Activated T-cell treated with anti-CD3 and anti-CD28 coated beads for 4 hours (primary cell): ENCODE data around the gene FAM240B.

ENCODE experiments used
- DNase-seq: peaks from one replicate; pipeline ENCODE4 v3.0.0-alpha.2; 2020

FAM240B gene

DNA sequence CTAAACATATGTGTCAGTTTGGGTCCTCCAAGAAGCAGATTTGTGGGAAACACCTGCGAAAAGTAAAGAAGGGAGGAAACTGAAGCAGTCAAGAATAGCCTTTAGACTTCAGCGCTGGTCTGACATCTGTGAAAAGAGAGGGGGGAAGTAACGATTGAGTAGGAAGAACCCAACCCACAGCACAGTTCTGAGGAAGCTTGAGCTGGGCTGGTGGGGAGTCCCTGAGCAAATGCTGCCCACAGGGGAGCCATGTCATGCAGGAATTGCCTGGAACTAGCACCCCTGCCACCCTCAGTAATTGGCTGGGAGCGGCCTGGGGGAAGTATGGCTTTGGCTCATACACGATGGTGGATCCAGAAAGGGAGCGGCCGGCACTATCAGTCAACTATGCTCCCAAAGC is 20.6 kb downstream of the FAM240B start:
- DNase-seq: no peak

DNA sequence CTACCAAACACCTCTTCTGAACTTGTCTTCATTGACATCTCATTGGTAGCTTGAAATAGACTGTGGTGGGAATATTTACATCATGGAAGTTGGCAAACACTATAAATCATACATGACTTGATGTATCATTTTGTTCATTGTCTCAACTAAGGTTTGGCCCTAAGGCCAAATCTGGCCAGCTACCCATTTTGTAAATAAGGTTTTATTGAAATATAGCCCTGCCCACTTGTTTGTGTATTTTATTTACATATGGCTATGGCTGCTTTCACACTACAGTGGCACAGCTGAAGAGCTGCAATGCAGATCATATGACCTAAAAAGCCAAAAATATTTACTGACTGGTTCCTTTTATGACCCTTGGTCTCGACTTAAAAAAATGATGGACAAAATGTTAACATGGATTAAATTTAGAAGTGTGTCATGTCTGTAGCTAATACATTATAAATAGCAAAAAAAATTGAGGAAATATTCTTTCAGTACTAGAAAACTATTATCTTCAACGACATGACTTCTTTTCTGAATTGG is 22.1 kb downstream of the FAM240B start:
- DNase-seq: no peak

DNA sequence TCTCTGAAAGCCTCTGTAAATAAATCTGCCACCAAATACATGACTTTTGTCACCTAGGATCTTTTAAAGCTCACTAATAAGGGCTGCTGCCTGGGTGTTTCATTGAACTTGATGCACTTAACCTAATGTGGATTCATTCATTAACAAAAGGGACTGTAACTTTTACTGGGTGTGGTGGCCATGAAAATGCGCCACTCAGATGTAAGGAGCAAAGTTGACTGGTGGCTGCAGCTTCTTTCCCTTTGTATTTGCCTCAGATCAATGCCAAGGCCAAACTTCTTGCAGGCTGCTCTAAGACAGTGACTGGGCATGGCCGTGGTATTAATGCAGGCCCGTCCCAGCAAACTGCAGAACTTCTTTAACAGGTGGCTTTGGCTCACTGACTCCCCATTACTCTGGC is 22.9 kb downstream of the FAM240B start:
- no peak for DNase-seq

DNA sequence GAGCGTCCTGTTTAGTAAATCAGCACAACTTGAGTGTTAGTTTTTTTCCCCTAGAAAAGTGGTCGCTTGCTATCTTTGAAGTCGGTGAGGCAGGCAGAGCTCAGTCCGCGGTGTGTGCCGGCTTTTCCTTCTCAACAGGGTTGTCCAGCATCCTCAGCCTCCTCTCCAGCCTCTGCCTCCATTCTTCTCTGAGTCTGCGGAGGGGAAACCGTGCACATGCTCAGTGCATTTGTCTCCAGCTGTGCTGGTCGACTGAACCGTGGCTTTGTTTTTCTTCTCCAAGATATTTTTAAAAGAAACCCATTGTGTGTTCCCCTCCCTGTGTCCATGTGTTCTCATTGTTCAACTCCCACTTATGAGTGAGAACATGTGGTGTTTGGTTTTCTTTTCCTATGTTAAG is 25.3 kb downstream of the FAM240B start:
- no peak for DNase-seq

DNA sequence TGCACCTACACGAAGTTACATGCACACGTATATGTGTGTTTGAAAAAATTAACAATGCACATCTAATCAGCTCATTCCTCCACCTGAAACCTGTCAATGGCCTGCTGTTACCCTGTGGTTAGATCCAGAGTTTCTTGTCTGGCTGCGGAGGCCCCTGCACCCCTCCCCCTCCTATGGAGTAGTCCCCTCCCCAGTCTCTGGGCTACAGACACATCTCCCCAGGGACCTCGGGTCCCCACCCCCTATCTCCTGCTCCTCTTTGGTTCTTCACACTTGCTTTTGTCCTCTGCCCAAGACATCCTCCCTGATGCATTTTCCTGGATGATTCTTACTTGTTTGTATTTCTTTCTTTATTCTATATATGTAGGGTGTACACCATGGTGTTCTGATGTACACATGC is 27.2 kb downstream of the FAM240B start:
- no peak for DNase-seq

DNA sequence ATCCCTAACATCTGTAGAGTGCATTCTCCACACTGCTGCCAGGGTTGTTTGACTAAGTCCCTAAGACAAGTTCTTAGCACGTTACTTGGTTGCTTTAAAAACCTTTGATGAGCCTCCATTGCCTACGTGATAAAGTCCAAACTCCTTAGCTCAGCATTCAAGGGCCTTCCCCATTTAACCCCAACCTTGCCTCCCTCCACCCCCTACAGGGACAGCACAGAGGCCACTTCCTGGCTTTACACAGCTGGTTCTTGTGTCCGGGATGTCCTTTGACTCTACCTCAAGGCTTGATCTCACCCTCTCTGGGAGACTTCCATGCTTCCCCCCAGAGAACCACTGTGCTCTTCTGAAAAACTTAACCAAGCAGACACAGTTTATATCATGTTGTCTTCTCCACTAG is 29.4 kb downstream of the FAM240B start:
- no peak for DNase-seq

DNA sequence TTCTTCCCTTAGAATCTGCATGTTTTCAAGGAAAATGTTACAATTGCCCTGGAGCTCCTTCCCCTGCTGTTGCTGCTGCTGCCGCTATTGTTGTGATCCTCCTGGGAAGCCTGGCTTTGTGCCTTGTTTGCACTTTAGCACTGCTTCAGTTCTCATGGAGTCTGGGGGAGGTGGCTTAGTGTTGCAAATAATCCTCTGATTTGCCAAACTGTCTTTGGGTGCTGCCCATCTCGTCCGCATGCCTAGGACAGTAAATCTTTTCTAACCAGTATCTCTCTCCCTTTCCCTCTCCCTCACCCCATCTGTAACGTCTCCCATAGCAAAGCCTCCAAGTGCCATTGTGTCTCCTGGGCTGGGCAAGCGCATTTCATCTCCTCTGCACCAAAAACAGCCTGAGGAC is 30.3 kb downstream of the FAM240B start:
- no peak for DNase-seq

DNA sequence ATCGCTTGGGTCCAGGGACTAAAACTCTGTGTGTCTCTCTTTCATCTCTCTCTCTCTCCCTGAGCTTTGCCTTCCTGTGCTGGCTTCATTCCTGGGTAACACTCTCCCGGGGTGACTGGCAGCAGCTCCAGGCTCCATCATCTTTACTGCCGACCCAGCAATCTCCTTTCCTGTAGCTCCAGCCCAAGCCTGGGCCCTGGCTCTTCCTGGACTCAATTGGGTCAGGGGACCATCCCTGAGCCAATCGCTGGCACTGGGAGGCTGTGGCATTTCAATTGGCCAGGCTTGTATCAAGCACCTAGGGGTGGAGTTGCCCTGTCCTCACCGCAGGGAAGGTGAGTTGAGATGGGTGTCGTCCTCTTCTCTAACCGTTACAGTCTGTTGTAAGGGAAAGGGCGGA is 31.9 kb downstream of the FAM240B start:
- DNase-seq: no peak

DNA sequence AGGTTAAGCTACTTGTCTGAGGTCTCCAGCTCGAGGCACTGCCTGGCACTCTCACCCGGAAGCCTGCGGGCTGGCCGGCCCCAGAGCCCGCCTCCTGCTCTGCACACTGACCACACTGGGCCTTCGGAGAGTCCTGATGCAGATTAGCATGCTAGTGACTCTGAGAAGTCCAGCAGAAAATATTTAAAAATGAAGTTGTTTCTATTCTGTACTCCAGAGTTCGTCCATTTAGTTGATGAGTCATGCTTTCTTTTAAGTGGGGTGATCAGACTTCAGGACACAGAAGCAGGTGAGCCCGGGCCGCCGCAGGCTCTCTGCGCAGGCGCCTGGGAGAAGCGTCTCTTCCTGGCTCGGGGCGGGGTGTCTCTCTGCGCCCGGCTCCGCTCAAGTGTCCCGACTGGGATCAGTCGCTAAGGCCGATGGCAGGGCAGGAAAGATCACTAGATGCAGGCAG is 32.5 kb downstream of the FAM240B start:
- DNase-seq: no peak

DNA sequence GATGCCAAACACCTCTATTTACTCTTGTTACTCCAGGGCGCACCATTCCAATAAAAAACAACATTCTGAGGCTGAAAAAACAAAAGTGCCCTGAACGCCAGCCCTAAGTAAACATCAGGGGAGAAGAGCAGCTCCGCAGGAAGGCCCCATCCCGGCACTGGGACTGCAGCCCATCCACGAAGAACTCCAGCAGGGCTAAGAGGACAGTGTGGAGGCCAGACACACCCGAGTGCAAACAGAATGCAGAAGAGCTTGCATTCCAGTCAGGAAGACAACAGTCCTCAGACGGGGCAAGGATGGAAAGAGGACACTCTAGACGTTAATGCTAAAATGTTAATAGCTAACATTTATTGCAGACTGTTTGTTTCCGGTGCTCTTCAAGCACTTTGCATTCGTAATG is 33.0 kb downstream of the FAM240B start:
- DNase-seq: no peak

DNA sequence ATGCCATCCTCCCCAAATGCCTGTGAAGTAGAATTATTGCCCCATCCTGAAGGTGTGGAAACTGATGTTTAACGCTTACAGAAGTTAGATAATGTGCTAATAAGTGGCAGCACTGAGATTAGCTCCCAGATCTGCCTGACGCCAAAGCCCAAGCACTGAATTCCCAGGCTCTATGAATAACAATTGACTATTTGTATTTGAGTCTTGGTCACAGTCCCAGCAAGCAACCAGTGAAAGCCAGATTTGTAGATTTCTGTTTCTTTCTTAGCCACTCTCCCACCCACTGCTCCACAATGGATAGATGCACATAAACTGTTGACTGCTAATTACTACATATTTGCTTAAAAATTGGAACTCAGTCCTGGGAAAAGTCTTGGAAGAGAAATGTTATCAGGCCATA is 34.4 kb downstream of the FAM240B start:
- no peak for DNase-seq

DNA sequence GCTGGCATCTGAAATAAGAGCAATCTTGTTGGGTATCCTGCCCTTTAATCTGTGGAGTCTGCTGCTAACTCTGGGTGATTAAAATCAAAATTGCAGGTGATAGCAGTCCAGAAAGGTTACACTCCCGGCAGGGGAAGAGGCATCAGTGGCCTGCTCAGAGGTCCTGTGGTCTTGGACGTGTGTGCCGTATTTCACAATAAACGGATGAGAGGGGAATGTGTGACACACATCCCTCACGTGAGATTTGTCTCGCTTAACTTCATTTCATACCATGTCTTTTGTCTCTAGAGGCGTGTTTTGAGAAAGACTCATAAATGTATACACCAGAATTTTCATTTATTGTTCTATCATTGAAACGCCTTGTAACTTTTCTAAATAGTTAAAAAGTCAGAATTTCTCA is 36.6 kb downstream of the FAM240B start:
- DNase-seq: no peak

DNA sequence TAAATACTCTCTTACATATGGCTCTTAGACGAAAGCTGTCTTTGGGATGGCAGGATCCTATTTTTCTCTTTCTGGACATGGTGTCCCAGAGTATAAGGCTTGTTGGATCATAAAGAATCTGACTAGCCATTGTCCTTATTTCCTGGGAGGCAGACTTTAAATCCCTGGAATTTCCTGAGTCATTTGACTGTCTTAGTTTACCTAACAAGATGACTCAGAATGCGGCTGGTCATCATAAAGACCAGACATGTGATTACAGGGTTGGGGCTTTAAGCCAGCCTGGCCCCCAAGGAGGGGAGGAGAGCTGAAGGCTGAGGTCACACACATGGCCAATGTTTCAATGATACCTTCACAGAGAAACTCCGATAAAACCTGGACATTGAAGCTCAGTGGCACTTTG is 37.2 kb downstream of the FAM240B start:
- no peak for DNase-seq

DNA sequence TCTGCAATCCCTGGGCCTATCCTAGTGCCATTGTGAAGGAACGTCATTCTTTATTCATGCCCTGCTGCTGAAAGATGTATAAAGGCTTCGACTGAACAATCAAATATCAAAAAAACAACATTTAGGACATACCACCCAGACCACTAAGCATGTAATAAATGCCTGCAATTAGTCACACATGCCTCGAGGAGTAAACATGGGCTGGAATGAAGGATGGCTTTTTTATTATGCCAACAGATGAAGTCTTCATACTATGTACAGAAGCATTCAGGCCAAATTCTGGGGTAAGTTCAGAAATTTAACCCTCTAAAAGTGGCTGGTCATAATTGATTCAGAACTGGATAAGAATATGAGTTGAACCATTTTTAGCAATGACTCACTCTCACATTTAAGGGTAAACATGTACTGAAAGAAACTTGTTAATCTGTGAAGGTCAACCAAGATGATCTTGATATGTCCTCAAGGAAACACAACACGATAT is 38.1 kb downstream of the FAM240B start:
- DNase-seq: no peak

DNA sequence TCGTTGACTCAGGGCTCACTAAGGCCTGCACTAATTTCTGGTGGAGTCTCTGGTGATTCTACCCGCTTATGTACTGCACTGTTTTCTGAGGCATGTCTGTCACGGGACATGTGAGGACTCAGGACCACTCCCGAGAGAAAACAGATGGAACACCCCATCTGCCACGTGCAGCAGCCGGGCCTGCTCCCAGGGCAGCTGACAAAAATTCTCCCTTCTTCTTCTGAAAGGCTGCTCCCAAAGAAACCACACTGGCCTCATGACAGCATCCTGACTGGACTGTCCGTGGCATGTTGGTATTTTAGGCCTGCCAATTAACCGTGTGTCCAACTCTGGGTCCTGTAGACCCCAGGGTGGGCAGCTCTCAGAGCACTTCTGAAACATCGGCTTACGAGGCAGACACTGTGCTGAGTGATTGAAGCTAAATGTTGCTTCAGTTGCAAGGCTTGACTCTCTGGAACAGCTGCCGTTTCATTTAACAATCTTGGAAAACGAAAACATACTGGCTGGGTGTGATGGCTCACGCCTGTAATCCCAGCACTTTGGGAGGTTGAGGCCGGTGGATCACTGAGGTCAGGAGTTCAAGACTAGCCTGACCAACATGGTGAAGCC is 39.0 kb downstream of the FAM240B start:
- DNase-seq: no peak

DNA sequence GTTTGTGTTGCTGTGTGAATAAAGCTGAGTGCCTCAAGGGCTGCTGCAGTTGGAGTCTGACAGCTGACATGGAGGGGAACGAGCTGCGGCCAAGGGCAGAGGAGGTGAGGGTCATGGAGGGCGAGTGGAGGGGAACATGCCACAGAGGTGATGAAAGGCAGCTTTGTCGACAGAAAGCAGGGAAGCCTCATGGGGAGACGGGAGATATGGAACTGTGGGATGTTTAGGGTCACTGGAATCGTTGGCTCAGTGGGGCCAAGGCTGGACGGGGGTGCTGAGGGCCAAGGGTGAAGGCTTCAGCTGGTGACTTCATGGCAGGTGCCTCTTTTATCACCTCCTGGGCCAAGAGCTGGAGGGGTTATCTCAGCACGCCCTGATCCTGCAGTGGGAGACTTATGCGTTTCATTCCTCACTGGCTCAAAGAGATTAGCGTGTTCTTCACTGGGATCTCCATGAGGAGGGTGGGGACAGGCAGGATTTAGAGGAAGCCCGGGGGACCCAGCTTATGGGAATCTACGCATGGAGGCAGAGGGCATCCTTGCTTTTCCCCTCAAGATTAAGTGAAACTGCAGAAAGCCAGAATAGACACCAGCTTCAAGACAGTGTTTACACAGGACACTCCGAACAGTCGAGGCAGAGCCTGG is 42.2 kb downstream of the FAM240B start:
- DNase-seq: no peak

DNA sequence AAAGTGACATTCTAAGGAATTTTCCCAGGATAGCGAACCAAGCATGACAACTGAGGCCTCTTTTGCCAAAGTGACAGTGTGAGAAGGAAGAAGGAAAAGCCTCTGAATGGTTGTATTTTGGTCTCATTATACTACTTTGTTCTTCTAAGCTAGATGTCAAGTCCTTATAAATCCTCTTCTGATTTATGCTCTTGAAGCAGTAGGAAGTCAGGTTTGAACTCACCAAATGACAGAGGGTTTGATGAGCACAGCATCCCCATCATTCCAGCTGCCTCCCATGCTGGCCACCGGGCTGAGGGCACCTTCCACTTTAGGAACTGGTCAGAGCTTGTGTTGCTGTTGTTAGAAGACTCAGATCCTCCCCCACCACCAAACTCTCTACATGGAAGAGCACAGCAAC is 44.1 kb downstream of the FAM240B start:
- no peak for DNase-seq

DNA sequence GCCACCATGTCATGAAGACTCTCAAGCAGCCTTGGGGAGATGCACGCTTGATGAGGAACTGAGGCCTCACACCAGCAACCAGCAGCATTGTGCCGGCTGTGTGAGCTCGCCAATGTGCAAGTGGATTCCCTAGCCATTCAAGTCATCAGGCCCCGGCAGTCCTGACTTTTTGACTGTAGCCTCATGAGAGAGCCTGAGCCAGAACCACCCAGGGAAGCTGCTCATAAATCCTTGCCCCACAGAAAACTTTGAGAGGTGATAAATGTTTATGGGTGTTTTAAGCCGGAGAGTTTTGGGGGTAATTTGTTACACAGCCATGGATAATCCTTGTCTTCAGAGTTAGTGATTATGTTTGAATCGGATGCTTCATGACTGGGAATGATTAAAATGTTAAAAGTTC is 44.7 kb downstream of the FAM240B start:
- no peak for DNase-seq

DNA sequence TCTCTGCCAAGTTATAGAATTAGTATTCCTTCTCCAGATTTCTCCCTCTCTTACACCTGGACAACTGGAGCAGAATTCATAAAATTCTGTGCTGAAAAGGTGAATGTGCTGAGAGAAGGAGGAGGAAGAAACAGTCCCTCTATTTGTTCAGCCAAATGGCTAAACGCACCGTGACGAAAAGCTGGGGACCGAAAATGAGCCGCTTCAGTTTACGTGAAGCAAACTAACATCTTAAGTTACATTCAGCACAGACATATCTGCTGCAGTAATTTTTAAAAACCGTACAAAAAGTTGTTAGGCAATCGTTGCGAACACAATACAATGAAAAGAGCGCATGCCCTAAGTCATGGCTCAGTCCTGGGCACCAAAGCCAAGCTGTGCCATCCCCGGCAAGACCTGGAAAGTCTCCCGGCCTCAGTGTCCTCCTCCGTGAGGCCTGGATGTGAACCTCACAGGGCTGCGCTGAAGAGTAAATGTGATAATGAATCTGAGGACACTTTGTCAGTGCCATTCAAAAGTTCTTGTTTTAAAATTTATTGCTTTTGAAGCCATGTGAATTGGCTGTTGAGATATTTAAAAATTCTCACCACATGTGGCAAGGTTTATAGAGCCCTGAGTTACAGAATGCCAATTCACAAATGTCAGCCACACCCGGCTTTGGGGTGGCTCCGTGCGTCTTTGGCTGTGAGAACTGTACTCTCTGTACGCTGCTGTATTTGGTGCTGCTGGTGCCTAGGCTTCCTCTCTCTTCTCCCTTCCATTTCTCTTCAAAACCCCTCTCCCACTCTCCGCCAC is 46.3 kb downstream of the FAM240B start:
- DNase-seq: no peak

DNA sequence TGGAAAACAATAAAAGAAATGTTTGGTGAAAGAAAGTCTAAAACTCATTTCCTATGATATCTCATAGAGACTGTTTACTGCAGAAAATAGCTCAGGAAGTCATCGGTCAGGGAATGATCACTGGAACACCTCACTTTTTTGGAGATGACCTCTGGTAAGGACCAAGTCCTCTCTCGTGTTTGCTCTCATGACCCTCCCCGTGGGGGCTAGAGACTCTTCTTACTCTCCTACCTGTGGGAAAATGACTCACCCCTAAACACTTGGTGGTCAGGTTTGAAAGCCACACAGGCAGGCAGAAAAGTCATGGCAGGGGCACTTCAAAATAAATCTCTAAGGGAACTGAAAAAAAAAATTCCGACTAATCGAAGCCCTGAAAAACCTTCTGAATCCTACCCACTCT is 48.2 kb downstream of the FAM240B start:
- DNase-seq: no peak

DNA sequence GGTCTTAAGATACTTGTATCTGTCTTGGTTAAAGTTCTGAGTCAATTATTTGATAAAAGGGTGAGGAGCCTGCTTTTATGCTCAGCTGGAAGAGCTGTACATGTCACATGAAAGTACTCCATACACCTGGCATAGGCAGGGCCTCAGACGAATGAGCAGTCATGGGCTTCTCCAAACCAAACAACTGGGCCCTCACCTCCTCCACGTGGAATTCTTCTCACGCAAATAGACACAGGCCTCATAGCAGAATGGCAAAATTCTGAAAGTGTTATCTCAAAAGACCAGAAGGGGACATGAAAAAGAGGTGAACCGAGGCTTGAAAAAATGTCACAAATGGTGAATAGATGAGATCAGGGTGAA is 48.6 kb downstream of the FAM240B start:
- DNase-seq: no peak

DNA sequence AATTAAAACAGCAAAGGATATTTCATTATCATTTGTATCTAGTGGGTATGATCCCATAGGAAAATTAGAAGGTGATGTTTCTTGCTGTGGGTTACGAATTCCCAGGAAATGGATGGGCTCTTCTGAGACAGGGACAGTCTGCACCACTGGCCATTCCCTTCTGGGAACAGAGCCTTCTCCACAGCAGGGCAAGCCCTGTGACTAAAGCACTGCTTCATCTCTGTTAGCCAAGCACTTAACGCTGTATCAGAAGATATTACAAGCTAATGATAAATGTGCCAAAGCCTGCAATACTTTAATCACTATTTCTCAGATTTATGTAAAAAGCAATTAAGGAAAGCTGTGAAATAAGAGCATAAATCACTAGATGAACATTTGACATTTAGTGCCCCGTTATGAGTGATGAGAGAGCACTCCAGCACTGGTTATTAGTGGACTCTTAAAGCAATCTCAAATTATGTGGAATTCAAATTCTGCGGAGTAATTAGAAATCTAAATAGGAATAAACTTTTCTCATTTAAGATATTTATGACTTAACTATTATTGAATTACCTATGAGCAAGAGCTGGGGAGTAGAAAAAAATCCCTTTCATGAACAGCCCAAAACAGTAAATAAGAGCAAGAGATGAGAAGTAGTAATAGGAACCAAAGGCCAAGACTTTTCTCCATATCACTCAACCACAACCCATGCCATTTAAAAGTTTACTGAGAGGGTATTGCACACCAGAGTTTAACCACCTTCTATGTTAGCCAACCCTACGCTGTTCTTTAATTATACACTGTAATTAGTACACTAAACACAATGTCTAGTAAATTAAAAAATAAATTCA is 49.2 kb downstream of the FAM240B start:
- no peak for DNase-seq
